HG02943 (cell line): ENCODE results near the gene MNX1.

Experiments used
- ATAC-seq: cut with Tn5 transposase; IDR thresholded peaks from one replicate; pipeline ENCODE4 v1.9.1; 2021; ENCODE audit warnings: mild to moderate bottlenecking, low read depth, moderate library complexity; ENCODE audit not compliant: unreplicated experiment

The MNX1 gene

DNA sequence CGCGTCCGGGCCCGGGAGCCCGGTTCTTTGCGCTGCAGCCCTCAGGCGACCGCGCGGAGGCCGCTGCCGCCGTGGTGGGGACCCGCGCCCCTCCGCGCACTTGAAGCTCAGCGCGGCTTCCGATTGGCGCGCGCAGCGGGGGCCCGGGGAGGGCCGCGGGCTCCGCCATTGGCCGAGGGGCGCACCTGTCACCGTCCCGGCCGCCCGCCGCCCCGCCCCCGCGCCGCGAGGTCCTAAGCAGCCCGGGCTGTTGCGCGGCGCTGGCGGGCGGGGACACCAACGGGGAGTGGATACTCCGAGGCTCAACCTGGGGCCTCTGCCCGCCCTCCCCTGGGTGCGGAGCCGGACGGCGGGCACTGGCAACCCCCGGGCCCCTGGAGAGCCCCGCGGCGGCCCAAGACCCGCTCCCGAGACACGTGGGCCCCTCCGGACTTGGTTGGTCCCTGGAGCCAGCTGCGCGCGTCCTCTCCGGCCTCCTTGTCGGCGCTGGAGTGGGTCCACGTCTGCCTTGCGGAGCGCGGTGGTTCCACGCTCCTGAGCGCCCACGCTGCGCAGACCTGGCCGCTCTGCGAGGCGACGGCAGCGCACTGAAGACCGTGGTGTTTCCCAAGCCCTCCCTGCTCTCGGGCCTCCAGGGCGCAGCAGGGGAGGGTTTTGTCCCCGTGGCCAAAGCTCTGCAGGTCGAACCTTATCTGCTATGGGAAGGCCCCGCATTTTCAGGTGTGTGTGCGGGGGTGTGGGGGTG lies at the start of gene MNX1:
MNX1 (minus strand) TSS at position 76 of the 745 bp plus-strand sequence. CDS start 313 bp downstream, outside the sequence.
- peak; percentile 62 for ATAC-seq

DNA sequence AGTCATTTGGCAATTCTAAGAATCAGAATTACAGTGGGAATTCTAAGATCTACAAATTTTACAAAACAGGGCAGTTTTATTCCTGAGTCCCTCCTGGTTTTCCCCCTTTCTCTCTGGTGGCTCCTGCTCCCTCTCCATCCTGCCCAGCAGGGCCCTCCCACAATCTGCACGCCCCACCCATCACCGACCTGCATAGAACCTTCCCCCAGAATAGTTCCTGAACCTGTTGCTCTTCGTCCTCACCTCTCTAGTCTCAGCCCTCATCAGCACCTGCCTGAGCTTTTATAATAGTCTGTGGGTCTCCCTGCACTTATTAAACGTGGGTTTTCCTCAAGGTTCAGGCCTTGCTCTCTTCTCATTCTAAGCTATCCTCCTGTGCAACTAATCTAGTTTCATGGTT lies 49.1 kb upstream of the MNX1 start:
- no peak for ATAC-seq

DNA sequence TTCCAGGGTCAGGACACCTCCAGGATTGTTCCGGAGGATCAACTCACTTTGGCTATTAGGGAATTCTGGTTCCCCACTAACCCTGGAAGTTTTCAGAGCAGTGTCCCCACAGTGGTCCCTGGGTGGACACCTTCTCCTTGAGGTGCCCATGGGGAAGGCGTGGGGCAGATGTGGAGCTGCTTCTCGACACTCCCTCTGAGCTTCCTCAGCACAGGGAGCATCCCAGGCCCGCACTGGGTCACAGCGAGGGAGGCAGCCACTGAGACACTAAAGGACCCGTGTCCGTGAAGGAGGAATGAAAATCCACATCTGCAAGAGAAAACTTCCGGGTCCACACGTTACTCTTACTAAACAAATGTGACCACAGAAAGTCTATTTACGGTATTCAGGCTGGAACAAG lies 48.2 kb upstream of the MNX1 start:
- no peak for ATAC-seq

DNA sequence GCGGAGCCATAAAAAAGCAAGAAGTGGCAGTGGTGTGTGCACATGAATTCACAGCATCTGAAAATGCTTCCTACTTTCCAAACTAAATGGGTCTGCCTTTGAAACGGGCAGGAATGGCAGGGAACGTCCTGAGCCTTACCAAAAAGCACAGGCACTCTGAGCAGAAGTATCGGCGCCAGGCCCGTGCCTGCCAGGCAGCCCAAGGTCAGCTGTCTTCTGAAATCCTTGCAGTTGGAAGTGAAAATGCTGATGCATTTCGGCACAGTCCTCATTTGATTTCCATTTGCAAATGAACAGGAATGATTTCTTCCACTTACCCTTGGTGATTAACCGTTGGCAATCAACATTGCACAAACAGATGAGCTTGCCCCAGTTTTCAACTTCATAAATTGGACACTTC lies 47.6 kb upstream of the MNX1 start:
- ATAC-seq: no peak

GRCh38 chr7:157056957-157057902 lies 46.8 kb upstream of the MNX1 start:
- no peak for ATAC-seq

- no peak for ATAC-seq
Measured at GRCh38 chr7:157056246-157056645, 45.8 kb upstream of the MNX1 start.

- ATAC-seq: no peak
Measured at GRCh38 chr7:157054927-157055326, 44.5 kb upstream of the MNX1 start.

DNA sequence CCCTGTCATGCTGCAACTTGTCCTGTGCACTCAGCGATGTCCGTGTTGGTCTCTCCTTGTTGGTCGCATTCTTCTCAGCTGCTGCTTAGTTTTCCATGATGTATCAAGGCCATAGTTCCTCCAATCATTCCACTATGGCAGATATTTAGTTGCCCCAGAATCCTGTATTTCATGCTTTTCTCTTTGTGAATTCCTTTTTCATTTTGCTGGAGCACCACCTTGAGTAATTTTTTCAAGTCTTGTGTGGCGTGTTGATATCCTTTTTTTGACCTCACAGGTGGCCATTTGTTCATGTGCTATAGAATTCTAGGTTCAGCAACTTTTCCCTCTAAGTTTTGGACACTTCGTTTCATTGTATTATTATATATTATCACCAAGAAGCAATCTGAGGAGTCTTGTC lies 42.7 kb upstream of the MNX1 start:
- ATAC-seq: no peak

DNA sequence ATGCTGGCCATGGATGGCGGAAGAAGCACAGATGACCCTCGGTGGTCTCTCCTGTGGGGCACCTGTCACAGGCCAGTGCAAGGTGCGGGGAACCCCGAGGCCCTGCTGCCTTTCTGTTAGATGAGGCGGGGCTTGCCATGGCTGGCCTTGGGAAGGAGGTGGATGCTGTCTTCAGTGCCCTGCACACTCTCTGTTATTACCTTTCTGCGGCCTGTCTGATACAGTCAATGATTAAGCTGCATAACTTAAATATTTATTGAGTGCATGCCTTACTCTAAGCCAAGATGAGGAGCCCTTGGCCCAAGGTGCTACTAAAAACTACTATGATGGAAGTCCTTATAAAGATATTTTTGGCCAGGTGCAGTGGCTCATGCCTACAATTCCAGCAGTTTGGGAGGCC lies 36.7 kb upstream of the MNX1 start:
- no peak for ATAC-seq

DNA sequence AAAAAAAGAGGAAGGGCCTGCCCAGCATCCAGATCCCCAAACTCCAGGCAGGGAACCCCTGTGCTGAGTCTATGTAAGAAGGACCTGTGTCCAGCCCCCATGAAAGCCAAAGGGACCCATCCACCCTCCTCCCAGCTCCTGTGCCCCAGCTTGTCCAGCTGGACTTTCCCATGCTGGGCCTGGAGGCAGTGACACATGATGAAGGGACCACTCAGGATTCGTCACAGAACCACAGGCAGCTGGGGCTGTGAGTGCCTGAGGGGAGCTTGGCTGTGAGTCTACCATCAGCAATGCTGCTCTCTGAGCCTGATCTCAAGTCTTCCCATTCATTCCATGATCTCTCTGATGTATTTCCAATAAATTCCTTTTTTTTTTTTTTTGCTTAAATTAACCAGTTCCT lies 36.2 kb upstream of the MNX1 start:
- ATAC-seq: no peak

- no peak for ATAC-seq
Measured at GRCh38 chr7:157044943-157045660, 34.6 kb upstream of the MNX1 start.

GRCh38 chr7:157044147-157044687 lies 33.8 kb upstream of the MNX1 start:
- ATAC-seq: no peak

DNA sequence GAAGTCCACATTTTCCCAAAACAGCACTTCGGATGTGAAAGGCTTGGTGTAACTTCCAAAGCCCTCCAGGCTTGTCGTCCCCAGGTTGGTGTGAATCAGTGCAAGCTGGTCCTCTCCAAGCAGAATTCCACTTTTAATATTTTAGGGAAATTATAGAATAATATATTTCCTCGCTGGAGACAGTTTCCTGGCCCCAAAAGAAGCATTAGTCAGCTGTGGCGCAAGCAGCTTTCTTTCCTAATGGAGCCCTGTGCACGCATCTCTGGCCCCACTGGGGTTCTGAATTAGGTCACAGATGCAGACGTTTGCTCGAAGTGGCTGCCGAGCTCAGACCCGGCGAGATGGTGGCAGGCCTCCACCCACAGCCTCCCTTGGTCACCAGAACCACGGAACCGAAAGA lies 33.3 kb upstream of the MNX1 start:
- no peak for ATAC-seq

GRCh38 chr7:157041514-157042277 lies 31.2 kb upstream of the MNX1 start:
- no peak for ATAC-seq

DNA sequence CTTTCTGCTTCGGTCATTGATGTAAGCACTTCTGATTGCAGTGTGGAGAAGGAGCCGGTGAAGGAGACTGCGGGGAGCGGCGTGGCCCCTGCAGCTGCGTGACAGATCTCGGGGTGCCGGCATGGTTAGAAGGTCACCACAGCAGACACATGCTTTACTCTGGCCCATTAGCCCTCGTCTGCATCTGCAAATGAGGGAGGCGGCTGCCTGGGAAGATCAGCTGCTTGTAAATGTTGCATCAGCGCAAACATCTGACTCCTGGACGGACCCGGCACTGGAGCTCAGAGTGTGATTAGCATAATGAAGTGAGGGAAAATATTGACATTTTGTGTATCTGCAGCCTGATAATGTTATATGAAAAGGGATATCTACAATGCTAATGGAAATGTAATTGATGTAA lies 30.5 kb upstream of the MNX1 start:
- ATAC-seq: no peak

DNA sequence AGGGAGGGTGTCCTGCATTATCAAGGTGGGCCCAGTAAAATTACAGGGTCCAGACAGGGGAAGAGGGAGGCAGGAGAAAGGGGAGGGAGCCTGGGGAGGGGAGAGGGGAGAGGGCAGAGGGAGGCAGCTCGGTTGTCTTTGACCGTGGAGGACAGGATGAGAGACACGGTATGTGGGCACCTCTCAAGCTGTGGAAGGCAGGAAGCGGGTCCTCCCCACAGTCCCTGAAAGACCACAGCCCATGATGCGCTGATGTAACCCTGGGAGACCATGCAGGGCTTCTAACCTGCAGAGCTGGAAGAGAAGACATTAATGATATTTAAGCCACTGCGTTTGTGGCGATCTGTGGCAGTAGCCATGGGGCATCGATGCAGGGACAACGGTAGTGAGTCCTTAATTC lies 27.2 kb upstream of the MNX1 start:
- no peak for ATAC-seq

GRCh38 chr7:157037028-157037427 lies 26.6 kb upstream of the MNX1 start:
- no peak for ATAC-seq

DNA sequence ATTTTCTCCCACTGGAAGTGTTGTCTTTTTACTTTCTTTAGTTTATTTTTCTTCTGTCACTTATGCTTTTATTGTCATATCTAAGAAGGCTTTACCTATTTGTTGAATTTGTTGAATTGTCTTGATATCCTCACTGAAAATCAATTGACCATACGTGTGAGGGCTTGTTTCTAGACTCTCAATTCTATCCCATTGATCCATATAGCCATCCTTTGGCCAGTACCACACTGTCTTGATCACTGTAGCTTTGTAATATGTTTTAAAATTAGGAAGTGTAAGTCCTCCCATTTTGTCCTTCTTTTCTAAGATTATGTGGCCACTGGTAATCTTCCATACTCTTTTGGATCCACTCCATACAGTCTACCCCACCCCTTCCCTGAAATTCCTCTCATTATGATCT lies 25.5 kb upstream of the MNX1 start:
- ATAC-seq: no peak

GRCh38 chr7:157035302-157035701 lies 24.8 kb upstream of the MNX1 start:
- ATAC-seq: no peak
